ENCODE results near the gene FNDC10.
"Not testable (repeated sequence)": the region's sequence is repeated elsewhere in the genome, so short reads cannot be mapped to it uniquely, and the experiment has no call there.

Gene FNDC10

GRCh38 chr1:1597275-1597930, 2.5 kb downstream of the FNDC10 start:
- no peak for DNase-seq

DNA sequence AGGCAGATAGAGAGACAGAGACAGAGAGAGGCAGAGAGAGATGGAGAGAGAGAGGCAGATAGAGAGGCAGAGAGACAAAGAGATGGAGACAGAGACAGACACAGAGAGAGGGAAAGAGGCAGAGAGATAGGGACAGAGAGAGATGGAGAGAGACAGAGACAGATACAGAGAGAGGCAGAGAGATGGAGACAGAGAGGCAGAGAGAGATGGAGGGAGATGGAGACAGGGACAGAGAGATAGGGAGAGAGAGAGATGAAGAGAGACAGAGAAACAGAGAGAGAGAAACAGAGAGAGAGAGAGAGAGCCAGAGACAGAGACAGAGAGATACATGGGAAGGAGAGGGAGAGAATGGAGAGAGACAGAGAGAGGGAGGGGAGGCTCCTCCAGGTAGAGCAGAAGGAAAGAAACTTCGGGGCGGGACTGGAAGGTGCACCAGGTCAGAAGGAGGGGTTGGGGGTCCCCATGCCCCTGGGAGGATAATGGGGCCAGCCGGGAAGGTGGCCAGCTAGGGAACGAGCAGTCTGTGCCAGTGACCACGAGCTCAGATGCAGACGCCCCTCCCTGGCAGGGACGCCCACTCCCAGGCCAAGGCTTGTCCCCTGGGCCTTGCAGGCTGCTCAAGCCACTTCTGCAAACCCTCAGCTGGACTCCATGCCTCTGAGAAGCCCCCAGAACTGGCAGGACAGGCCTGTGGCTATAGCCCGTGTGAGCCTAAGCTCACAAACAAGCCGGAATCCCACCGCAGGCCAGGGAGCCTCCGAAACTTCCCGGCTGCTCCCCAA, 3.3 kb downstream of the FNDC10 start:
- DNase-seq = no peak

- DNase-seq = not testable (repeated sequence)
Observed at GRCh38 chr1:1595341-1595740, 4.6 kb downstream of the FNDC10 start.

DNA sequence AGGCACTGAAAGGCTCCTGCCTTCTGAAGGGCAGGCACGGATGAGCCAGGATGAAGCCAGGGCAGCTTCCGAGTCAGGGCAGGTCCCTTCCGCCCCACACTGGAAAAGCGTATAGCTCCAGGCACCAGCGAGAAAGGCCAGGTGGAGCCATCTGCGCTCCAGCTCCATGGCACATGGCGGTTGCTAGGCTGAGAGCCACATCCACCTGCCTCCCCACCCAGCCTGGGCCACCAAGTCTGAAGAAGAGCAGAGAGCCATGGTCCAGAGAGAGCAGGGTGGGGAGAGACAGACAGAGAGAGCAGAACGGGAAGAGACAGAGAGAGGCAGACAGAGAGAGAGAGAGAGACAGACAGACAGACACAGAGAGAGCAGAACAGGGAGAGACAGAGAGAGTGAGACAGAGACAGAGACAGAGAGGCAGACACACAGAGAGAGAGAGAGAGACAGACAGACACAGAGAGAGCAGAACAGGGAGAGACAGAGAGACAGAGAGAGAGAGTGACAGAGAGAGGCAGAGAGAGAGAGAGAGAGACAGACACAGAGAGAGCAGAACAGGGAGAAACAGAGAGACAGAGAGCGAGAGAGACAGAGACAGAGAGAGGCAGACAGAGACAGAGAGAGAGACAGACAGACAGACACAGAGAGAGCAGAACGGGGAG, 5.2 kb downstream of the FNDC10 start:
- DNase-seq = no peak

DNA sequence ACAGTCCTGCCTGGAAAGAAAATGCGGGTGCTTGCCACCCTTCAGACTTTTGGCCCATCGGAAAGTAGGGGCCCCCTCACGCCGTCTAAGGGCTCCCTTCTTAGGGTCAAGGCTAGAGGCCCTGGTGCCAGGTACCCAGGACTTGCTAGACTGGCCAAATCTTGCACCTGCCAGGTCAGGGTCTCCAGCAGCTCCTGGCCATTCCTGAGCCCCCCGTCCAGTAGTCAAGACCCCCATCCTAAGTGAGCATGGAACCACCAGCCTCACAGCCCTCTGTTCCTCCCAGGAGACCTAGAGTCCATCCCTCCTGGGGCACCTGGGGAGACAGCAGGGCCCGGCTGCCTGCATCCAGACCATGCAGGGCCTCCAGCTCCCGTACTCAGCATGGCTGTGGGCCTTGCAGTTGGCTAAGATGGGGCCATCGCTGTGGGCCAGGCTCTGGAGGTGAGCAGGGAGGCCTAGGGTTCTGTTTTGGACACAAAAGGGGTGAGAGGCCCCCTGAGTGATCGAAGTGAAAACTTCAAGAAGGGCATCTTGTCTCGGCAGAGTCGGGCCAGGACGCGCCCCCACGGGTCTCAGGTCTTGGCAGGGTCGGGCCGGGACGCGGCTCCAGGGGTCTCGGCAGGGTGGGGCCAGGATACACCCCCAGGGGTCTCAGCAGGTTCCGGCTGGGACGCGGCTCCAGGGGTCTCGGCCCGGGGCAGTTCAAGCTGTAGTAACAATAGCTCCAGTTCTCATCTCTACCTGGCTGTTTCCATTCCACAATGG, 5.9 kb downstream of the FNDC10 start:
- no peak for DNase-seq

- DNase-seq = no peak
Observed at GRCh38 chr1:1591452-1591851, 8.5 kb downstream of the FNDC10 start.

DNA sequence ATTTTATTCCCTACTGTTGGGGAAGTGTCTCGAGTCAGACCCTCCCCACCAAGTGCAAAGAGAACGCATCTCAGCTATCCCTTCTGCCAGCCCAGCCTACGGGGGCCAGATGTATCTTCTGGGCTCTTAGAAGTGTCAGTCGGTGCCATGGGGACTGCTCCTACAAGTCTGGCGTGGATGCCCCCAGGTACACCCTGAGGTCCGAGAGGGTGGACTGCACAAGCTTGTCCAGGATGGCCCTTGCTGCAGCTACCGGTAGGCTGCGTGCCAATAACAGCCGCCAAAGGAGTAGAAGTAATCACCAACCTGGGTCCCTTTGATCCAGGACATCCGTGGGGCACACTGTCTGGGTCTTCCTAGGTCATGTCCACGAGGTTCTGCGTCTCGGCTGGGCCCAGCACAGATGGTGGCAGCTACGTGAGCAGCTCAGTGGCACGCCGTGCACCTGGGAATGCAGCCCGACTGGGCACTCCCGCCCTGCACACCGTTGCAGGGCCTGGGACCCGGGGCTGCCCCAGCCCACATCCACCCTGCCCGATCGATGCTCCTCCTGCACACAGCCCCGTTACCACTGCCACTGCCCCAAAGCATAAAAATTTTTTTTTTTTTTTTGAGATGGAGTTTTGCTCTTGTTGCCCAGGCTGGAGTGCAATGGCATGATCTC, 16.5 kb downstream of the FNDC10 start:
- no peak for DNase-seq

DNA sequence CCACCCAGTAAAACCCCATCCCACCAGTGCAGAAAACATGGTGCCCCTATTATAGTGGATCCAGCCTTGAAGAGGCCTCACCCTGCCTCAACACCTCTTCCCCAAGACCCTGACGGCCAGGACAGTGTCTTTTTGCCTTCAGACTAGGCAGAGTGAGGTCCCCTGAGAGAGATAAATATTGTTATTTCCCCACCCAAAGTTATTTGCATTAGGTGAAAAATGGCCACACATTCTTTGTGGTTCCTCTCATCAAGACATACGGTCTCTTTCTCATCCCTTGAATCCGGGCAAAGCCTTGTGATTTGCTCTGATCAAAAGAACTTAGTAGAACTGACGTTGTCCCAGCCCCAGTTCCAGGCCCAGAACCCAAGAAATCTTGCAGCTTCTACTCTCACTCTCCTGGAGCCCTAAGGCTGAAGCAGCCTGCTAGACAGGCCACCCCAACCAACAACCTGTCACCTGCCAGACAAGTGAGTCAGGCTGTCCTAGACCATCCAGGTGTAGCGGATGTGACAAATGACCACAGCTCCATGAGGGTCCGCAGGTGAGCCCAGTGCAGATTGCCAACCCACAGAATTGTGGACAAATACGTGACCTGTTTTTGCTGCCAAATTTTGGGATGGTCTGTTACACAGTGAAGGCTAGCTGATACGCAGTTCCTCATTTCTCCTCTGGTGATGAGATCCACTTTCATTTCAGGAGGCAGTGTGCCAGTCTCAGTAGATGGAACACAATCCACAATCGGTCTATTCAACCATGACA, 17.2 kb downstream of the FNDC10 start:
- DNase-seq = no peak

GRCh38 chr1:1578371-1578940, 21.5 kb downstream of the FNDC10 start:
- no peak for DNase-seq

DNA sequence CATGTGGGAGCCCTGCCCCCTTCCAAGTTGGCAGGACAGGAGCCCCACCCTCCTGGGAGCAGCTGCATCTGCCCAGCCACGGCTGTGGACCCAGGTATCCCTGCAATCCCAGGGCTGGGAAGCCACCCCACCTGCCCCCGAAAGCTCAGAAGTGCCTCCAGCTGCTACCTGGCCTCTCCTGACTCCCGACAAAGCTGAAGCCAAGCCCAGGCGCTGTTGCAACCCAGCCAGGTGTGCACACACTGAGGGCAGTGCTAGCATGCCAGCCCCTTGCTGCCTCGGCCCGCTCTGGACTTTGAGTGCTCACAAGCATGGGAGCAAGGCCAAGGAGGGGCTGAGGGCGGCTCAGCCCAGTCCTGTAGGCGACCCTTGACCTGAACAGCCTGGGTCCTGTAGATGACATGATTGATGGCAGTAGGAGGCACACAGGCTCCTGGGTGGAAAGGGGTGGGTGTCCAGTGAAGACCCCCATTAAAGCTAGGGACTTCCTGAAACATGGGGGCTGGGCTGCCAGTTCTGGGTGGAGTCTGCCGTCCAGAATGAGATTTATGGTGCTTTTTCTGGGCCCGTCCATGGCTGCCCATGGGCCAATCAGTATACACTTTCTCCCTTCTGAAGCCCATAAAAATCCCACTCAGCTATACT, 22.4 kb downstream of the FNDC10 start:
- DNase-seq = no peak

DNA sequence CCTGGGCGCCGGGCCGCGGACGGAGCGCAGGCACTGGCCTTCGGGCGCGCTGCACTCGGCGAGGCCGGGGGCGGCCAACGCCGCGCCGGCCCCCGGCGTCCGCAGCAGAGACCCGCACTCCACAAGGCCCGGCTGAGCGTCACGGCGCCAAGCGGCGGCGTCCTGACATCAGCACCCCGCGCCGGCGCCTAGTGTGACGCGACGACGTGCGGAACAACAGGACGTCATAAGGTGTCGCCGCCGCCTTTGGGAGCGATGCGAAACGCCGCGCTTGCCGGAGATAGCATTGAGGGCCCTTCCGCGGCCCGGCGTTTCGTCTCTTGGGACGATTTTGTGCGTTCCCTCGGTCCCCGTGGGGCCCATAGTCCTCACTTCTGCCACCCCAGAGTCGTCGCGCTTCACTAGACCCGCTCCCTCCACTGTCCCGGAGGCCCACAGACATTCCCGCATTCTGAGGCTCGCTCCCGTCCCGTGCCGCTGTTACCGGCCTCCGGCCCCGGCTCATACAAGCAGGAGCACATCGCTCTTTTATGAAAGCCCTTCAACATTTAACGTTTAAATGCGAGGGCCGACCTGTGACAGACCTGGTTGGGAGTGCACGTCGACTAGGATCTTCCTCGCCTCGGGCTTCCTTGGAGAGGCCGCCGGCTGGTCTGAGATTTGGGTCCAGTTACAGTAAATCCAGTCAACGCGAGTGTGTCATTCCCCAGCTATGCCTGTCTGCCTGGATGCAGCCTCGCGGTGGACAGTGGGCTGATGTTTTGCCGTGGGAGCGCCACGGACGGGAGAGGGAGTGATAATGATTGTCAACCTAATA, 25.0 kb downstream of the FNDC10 start, which contains the start of gene SSU72:
Gene SSU72, minus strand, starts transcription at position 143 of the 817 bp plus-strand sequence. CDS start 306 bp downstream, outside the sequence.
- peak; percentile 83 for DNase-seq

DNA sequence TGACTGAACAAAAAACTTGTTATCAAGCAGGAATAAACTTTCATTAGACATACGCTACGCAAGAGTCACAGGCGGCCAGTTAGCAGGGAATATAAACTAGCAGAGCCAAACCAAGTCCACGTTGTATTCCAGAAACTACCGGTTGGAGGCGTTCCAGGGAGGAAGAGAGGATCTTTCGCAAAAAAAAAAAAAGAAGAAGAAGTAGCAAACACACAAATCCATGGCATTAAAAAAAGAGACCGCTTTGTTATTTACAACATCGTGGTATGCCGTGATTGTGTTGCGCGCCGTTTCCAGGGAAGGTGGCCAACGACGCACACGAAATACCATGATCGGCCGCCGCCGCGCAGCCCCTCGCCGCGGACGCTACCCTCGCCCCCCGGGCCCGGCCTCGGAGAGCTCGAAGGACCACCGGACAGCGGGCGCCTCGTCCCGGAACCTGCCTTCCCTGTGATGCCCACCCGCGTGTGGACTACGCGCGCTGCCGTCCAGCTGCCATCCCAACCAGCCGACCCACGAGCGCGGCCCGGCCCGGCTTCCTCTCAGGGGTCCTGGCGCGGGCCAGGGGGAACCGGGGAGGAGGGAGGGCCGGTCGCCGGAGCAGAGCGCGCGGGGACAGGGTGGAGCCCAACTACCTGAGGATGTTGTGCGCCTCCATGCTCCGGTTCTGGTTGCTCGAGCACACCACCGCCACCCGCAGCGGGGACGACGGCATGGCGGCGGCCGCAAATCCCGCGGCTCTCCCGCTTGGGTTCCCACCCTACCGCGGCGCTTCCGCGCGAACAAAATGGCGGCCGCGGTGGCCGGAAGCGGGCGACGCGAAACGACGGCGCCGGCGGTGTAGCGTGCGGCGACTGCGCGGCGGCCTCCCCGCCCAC, 25.9 kb downstream of the FNDC10 start:
- peak; percentile 61 for DNase-seq

DNA sequence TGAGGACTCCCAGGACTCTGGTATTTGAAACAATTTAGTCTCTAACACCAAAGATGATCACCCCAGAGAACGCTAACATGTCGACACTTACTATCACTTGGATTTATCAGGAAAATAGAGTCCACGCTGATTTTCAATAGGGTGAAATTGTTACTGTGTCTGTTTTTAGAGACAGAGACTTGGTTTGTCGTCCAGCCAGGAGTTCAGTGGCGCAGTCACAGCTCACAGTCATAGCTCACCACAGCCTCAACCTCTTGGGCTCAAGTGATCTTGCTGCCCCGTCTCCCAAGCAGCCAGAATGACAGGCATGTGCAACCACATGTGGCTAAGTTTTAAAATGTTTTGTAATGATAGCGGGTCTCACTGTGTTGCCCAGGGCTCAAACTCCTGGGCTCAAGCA, 30.6 kb downstream of the FNDC10 start:
- DNase-seq = no peak

GRCh38 chr1:1567891-1568291, 32.0 kb downstream of the FNDC10 start:
- no peak for DNase-seq

DNA sequence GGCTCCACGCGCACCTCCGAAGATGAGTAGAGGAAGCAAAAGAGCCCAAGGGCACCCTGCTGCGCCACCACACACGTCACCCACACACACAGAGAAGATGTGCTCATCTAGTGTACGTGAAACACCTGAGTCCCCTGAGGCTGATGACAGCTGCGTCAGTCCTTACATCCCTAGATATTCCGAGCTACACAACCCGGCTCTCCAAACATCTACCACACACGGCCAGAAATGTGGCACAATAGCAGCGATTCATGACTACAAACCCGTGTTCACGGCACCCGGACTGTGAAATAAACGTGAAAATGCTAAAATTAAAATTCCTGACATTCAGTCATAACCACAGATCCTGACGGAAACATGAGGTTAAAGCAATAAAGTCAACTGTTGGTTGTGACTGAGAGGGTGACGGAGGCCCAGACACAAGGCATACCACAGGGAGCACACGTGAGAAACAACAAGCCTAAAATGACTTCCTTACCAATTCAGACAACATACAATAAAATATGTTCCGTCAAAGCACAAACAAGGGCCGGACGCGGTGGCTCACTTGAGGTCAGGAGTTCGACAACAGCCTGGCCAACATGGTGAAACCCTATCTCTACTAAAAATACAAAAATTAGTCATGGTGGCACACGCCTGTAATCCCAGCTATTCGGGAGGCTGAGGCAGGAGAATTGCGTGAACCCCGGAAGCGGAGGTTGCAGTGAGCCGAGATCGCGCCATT, 32.6 kb downstream of the FNDC10 start:
- DNase-seq = no peak

DNA sequence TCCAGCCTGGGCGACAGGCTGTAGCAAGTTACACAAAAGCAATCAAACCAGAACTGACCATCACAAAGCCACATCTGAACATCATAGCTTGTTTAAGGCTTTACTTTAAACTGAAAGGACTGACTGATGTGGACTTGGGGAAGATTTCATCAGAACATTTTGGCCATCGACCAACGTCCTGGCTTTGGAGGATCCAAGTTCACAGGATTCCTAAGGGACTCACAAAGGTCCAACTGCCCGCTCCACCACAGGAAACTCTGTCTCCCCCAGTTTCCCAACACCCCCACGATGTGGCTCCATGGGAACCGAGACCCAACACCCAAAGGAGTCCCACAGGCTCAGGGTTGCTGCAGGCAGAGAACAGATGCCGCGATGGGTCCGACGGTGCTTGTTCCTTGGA, 34.6 kb downstream of the FNDC10 start:
- DNase-seq = no peak

GRCh38 chr1:1564268-1564667, 35.7 kb downstream of the FNDC10 start:
- no peak for DNase-seq

DNA sequence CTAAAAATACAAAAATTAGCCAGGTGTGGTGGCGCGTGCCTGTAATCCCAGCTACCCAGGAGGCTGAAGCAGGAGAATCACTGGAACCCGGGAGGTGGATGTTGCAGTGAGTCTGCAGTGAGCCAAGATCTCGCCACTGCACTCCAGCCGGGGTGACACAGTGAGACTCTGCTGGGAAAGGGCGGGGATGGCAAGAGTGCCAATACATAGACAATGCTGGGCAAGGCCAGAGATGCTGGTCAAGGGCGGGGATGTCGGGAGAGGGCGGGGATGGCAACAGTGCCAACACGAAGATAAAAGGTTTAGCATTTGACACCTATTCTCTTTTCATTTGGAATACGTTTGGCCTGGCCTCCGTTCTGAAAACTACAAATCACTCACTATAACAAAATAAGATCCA, 36.2 kb downstream of the FNDC10 start:
- no peak for DNase-seq

Measured in NK-92 treated with Interleukin-12 subunit alpha and Interleukin-12 subunit beta, amount 100 ng/mL, for 24 hours (cell line).